ENCODE data around the gene PRSS12. TPM values are rescaled to one million over a fixed set of nuclear protein-coding genes. Genes with fewer than 3 reads are reported as not detected.
A peak's percentile ranks its signal among the peaks of the same experiment; 100 is the strongest.

PRSS12 gene
- total RNA-seq, 1 donor from 2014 or later = not detected

GRCh38 chr4:118357601-118358000 is 4.8 kb upstream of the PRSS12 start:
- ChIA-PET CTCF (interaction anchor here (0.6 kb wide), 1 partner anchor 110 kb away, joined by 3 read pairs; no protein-coding TSS in a partner anchor), POLR2A (no interaction called here)
- no peak overlapping the region for H3K27ac Mint-ChIP-seq
- intact Hi-C loops (cut with micrococcal nuclease) = no loop called here
- ATAC-seq (ENCODE audit: low read depth) (no peak), DNase-seq (no peak)
- no peak overlapping the region for H3K4me3 Mint-ChIP-seq
- H3K4me1 Mint-ChIP-seq = peaks cover 8% of the 10 kb centered on the region
- no peaks in the 10 kb centered on the region for H3K36me3 Mint-ChIP-seq (ENCODE audit: low read depth)
- peaks cover 46% of the 10 kb centered on the region for H3K27me3 Mint-ChIP-seq
- TF ChIP-seq CTCF (IDR thresholded peaks at IDR 0.05) = no peak
- H3K9me3 Mint-ChIP-seq = no peaks in the 10 kb centered on the region

- DNase-seq (no peak), ATAC-seq (ENCODE audit: low read depth) (no peak)
- POLR2A ChIA-PET = no interaction called here
- Mint-ChIP-seq H3K4me3 (no peak overlapping the region), H3K4me1 (peaks cover 10% of the 10 kb centered on the region), H3K27ac (no peak overlapping the region), H3K27me3 (peaks cover 50% of the 10 kb centered on the region), H3K36me3 (ENCODE audit: low read depth) (no peaks in the 10 kb centered on the region), H3K9me3 (no peaks in the 10 kb centered on the region)
- intact Hi-C loops (cut with micrococcal nuclease) = no loop called here
- TF ChIP-seq CTCF (IDR thresholded peaks at IDR 0.05) = no peak
- CTCF ChIA-PET = interaction anchor here (0.6 kb wide), 1 partner anchor 109 kb away, joined by 3 read pairs; no protein-coding TSS in a partner anchor
Observed at GRCh38 chr4:118356731-118357130, 3.9 kb upstream of the PRSS12 start.

- no peak for TF ChIP-seq CTCF (IDR thresholded peaks at IDR 0.05)
- intact Hi-C loops (cut with micrococcal nuclease) = no loop called here
- Mint-ChIP-seq H3K4me1 (peaks cover 12% of the 10 kb centered on the region), H3K9me3 (no peaks in the 10 kb centered on the region), H3K36me3 (ENCODE audit: low read depth) (no peaks in the 10 kb centered on the region), H3K4me3 (no peak overlapping the region), H3K27ac (no peak overlapping the region), H3K27me3 (peaks cover 53% of the 10 kb centered on the region)
- ATAC-seq (ENCODE audit: low read depth) (no peak), DNase-seq (no peak)
- POLR2A ChIA-PET = no interaction called here
- CTCF ChIA-PET = no interaction called here
Observed at GRCh38 chr4:118356111-118356510, 3.3 kb upstream of the PRSS12 start.

- no peak for TF ChIP-seq CTCF (IDR thresholded peaks at IDR 0.05)
- no peaks in the 10 kb centered on the region for H3K9me3 Mint-ChIP-seq
- CTCF ChIA-PET = no interaction called here
- DNase-seq (no peak), ATAC-seq (ENCODE audit: low read depth) (no peak)
- intact Hi-C loops (cut with micrococcal nuclease) = no loop called here
- peaks cover 12% of the 10 kb centered on the region for H3K4me1 Mint-ChIP-seq
- H3K36me3 Mint-ChIP-seq (ENCODE audit: low read depth) = no peaks in the 10 kb centered on the region
- POLR2A ChIA-PET = no interaction called here
- H3K27ac Mint-ChIP-seq = no peak overlapping the region
- H3K4me3 Mint-ChIP-seq = no peak overlapping the region
- peaks cover 56% of the 10 kb centered on the region for H3K27me3 Mint-ChIP-seq
Observed at GRCh38 chr4:118354913-118355312, 2.1 kb upstream of the PRSS12 start.

GRCh38 chr4:118353534-118354030 is 779 bp upstream of the PRSS12 start:
- DNase-seq (no peak), ATAC-seq (ENCODE audit: low read depth) (no peak)
- H3K4me1 Mint-ChIP-seq = peaks cover 12% of the 10 kb centered on the region
- intact Hi-C loops (cut with micrococcal nuclease) = loop anchor here (1.0 kb wide), 1 partner anchor 72 kb away; no protein-coding TSS in a partner anchor
- H3K27ac Mint-ChIP-seq = no peak overlapping the region
- TF ChIP-seq CTCF (IDR thresholded peaks at IDR 0.05) = no peak
- H3K9me3 Mint-ChIP-seq = no peaks in the 10 kb centered on the region
- POLR2A ChIA-PET = interaction anchor here (0.7 kb wide), 1 partner anchor 21 kb away, joined by 3 read pairs; no protein-coding TSS in a partner anchor
- CTCF ChIA-PET = interaction anchor here (1.1 to 1.2 kb wide), 3 partner anchors 14 to 70 kb away, joined by 3 to 4 read pairs (median 3); no protein-coding TSS in a partner anchor
- H3K36me3 Mint-ChIP-seq (ENCODE audit: low read depth) = no peaks in the 10 kb centered on the region
- peak overlapping the region; percentile 61 for H3K4me3 Mint-ChIP-seq
- peaks cover 65% of the 10 kb centered on the region for H3K27me3 Mint-ChIP-seq
